ENCODE data around the gene CYTIP.

- TF ChIP-seq GATA2 (IDR thresholded peaks at IDR 0.05; ENCODE audit: low read depth, low read length), result no peak
- no peak for TF ChIP-seq GATA3 (IDR thresholded peaks at IDR 0.05; ENCODE audit: low read depth, low read length)
Observed at GRCh38 chr2:157411624-157412336, 32.1 kb downstream of the CYTIP start.

All from SH-SY5Y (cell line).